B cell (primary cell): ENCODE measurements around the gene ETV3. TPM values are rescaled to one million over a fixed set of nuclear protein-coding genes. Genes with fewer than 3 reads are reported as not detected.

ENCODE experiments used
- ATAC-seq: fragments of 200-7000 bp; cut with Tn5 transposase; one replicate; pipeline ENCODE4 v1.10.0; 2021; ENCODE audit warnings: low read depth, mild to moderate bottlenecking, moderate number of reproducible peaks, moderate library complexity
- CTCF ChIA-PET: fragments of 350-600 bp; sonication (Branson Sonifier 250); formaldehyde crosslinking; loops from one replicate; lab custom pipeline; 2021; ENCODE audit warnings: antibody characterized with exemption, inconsistent platforms; lab: Charles Lee
- POLR2A ChIA-PET: fragments of 350-600 bp; sonication (Branson Sonifier 250); formaldehyde crosslinking; loops from one replicate; lab custom pipeline; 2021; ENCODE audit warnings: antibody characterized with exemption; lab: Charles Lee
- DNase-seq: peaks from one replicate; pipeline ENCODE4 v3.0.0; 2013
- H2AFZ ChIP-seq: 2 replicates; pipeline ENCODE4 v1.6.1; 2012; ENCODE audit warnings: mild to moderate bottlenecking, low read depth, low read length; ENCODE audit not compliant: insufficient read depth, poor library complexity, severe bottlenecking
- H3K27ac ChIP-seq, 2 donors: 1 replicate in 1 of 2; 2 replicates in 1 of 2; pipeline ENCODE4 v1.5.1; 2012 to 2013; ENCODE audit warnings: low read length in 2 of 2, mild to moderate bottlenecking in 2 of 2, moderate library complexity in 1 of 2
- H3K27me3 ChIP-seq, 4 experiments: fragments of 200-600 bp in 1 of 4; sonication (generic) in 1 of 4; replicated peaks in 1 of 4; 1 replicate in 2 of 4; 2 replicates in 2 of 4; pipeline versions ENCODE4 v1.6.1 to v1.7.0; 2013 to 2016; ENCODE audit warnings: low read length in 3 of 4, mild to moderate bottlenecking in 2 of 4, mixed read lengths in 1 of 4, moderate library complexity in 1 of 4; ENCODE audit not compliant: insufficient read depth in 4 of 4, control insufficient read depth in 3 of 4; ENCODE audit errors: control extremely low read depth in 1 of 4
- H3K36me3 ChIP-seq, 2 experiments: replicated peaks in 1 of 2; 1 replicate in 1 of 2; 2 replicates in 1 of 2; pipeline versions ENCODE4 v1.6.1 to v1.7.1; 2013; ENCODE audit warnings: low read length in 1 of 2; ENCODE audit not compliant: insufficient read depth in 2 of 2, control insufficient read depth in 1 of 2; ENCODE audit errors: control extremely low read depth in 1 of 2, extremely low read depth in 1 of 2
- H3K4me1 ChIP-seq, 2 donors: fragments of 200-600 bp in 1 of 2; sonication (generic) in 1 of 2; 1 replicate in 1 of 2; 2 replicates in 1 of 2; pipeline versions ENCODE4 v1.5.1 to v1.6.1; 2013 to 2017; ENCODE audit warnings: low read length in 2 of 2; ENCODE audit not compliant: control insufficient read depth in 2 of 2, insufficient read depth in 2 of 2
- H3K4me2 ChIP-seq: replicated peaks from 2 replicates; pipeline ENCODE3; 2012; ENCODE audit warnings: mild to moderate bottlenecking, low read depth, low read length; ENCODE audit not compliant: poor library complexity, severe bottlenecking
- H3K4me3 ChIP-seq, 5 experiments: fragments of 200-600 bp in 1 of 5; sonication (generic) in 1 of 5; 1 replicate in 3 of 5; 2 replicates in 2 of 5; pipeline versions ENCODE4 v1.5.1 to v1.7.0; 2011 to 2016; ENCODE audit warnings: low read length in 4 of 5, mild to moderate bottlenecking in 4 of 5, low read depth in 2 of 5, control low read depth in 1 of 5, moderate library complexity in 1 of 5; ENCODE audit not compliant: insufficient read depth in 1 of 5; ENCODE audit errors: control extremely low read depth in 1 of 5, extremely low read depth in 1 of 5
- H3K79me2 ChIP-seq: fragments of 200-600 bp; sonication (generic); one replicate; pipeline ENCODE4 v1.6.0; 2016; ENCODE audit warnings: low read length; ENCODE audit not compliant: control insufficient read depth, insufficient read depth
- H3K9ac ChIP-seq: fragments of 200-600 bp; sonication (generic); 2 replicates; pipeline ENCODE4 v1.6.1; 2017; ENCODE audit warnings: mild to moderate bottlenecking, low read length, moderate library complexity
- H3K9me3 ChIP-seq, 3 donors: one replicate each; pipeline versions ENCODE4 v1.6.1 to v1.7.1; 2013; ENCODE audit warnings: low read length in 2 of 3; ENCODE audit not compliant: control insufficient read depth in 2 of 3, insufficient read depth in 1 of 3; ENCODE audit errors: control extremely low read depth in 1 of 3
- H4K20me1 ChIP-seq: 2 replicates; pipeline ENCODE4 v1.6.0; 2012; ENCODE audit warnings: mild to moderate bottlenecking, low read length; ENCODE audit not compliant: insufficient read depth, control insufficient read depth, poor library complexity, severe bottlenecking
- H3K27ac Mint-ChIP-seq: one replicate; pipeline ENCODE4 v1.8.0; 2021; ENCODE audit warnings: mixed read lengths
- H3K27me3 Mint-ChIP-seq: one replicate; pipeline ENCODE4 v1.8.0; 2021; ENCODE audit warnings: mixed read lengths
- H3K4me1 Mint-ChIP-seq: one replicate; pipeline ENCODE4 v1.8.0; 2021; ENCODE audit warnings: mixed read lengths
- H3K4me3 Mint-ChIP-seq: one replicate; pipeline ENCODE4 v1.8.0; 2021; ENCODE audit warnings: mixed read lengths
- H3K9me3 Mint-ChIP-seq: one replicate; pipeline ENCODE4 v1.8.0; 2022; ENCODE audit warnings: mixed read lengths; ENCODE audit not compliant: insufficient read depth
- CTCF ChIP-seq: fragments of 200-600 bp; IDR thresholded peaks from one replicate; pipeline ENCODE4 v1.8.0; 2022; ENCODE audit warnings: antibody characterized with exemption, mild to moderate bottlenecking
- EZH2 ChIP-seq: IDR thresholded peaks from 2 replicates; pipeline ENCODE4 v1.6.1; 2012; ENCODE audit warnings: borderline replicate concordance, low read depth, mild to moderate bottlenecking, moderate library complexity, low read length; ENCODE audit not compliant: insufficient read depth, poor library complexity, severe bottlenecking
- WGBS: methylation state at CpG from one replicate; pipeline ENCODE4 v1.1.5; 2013; ENCODE audit warnings: missing lambda C conversion rate; ENCODE audit not compliant: insufficient coverage; 5-methylcytosine and 5-hydroxymethylcytosine counted together
- intact Hi-C: fragments of 100-400 bp; cut with micrococcal nuclease; formaldehyde crosslinking; loops from one replicate; pipeline ENCODE4 v1.10.0; 2022
- polyA plus RNA-seq: library from polyadenylated mRNA; depleted of rRNA; stranded (reverse); fragments of >200 nt; gene quantifications from 2 replicates; pipeline ENCODE4 v1.2.3, GENCODE V29; 2012
- total RNA-seq, 2 donors: library from RNA; stranded (reverse); fragments of 120-200 nt in 1 of 2; gene quantifications; 1 replicate in 1 of 2; 2 replicates in 1 of 2; pipeline versions ENCODE4 v1.2.3 to v1.2.4, GENCODE V29; 2013 to 2022

Gene ETV3
- total and polyA plus RNA-seq, 2 donors (not counting 1 experiment from before 2014, with no cell fraction given) = 16.7 to 34.1 TPM

- ATAC-seq = no peak
- POLR2A ChIA-PET = no interaction called here
- H3K27ac ChIP-seq = no peak overlapping the region
- H3K79me2 ChIP-seq = no peaks in the 10 kb centered on the region
- no peaks in the 10 kb centered on the region for H4K20me1 ChIP-seq
- no peaks in the 10 kb centered on the region for H3K36me3 ChIP-seq
- CTCF ChIA-PET = no interaction called here
- no peak overlapping the region for H3K4me3 ChIP-seq
- peaks cover 22% of the 10 kb centered on the region for H3K27me3 Mint-ChIP-seq
- no peak overlapping the region for H3K27ac Mint-ChIP-seq
- H3K27me3 ChIP-seq = no peaks in the 10 kb centered on the region
- no peak overlapping the region for H3K9ac ChIP-seq
- no peaks in the 10 kb centered on the region for H3K9me3 ChIP-seq
- no peaks in the 10 kb centered on the region for H3K4me1 Mint-ChIP-seq
- H3K9me3 Mint-ChIP-seq = no peaks in the 10 kb centered on the region
- no peak overlapping the region for H3K4me3 Mint-ChIP-seq
- no peak overlapping the region for H3K4me2 ChIP-seq
- 94% methylated on average over 6 of the region's 9 CpGs for WGBS
- no peak overlapping the region for H2AFZ ChIP-seq
- no peak for DNase-seq
- no peaks in the 10 kb centered on the region for H3K4me1 ChIP-seq
- TF ChIP-seq CTCF (no peak), EZH2 (no peak)
- intact Hi-C loops = no loop called here
These were observed 39.7 kb downstream of the ETV3 start for GRCh38 chr1:157098519-157098918.

- H3K27me3 Mint-ChIP-seq = peaks cover 19% of the 10 kb centered on the region
These were observed 40.5 kb downstream of the ETV3 start for GRCh38 chr1:157097692-157098091.

More at GRCh38 chr1:157097692-157098091, 40.5 kb downstream of the ETV3 start:
- no peaks in the 10 kb centered on the region for H3K4me1 ChIP-seq
- CTCF ChIA-PET = interaction anchor here (1.1 kb wide), 1 partner anchor 63 kb away, joined by 3 read pairs; no protein-coding TSS in a partner anchor
- DNase-seq (no peak), ATAC-seq (no peak)
- H3K79me2 ChIP-seq = no peaks in the 10 kb centered on the region
- Mint-ChIP-seq H3K27ac (no peak overlapping the region), H3K4me3 (no peak overlapping the region), H3K4me1 (no peaks in the 10 kb centered on the region), H3K9me3 (no peaks in the 10 kb centered on the region)
- POLR2A ChIA-PET = no interaction called here
- no peaks in the 10 kb centered on the region for H3K9me3 ChIP-seq
- H3K9ac ChIP-seq = no peak overlapping the region
- H3K27me3 ChIP-seq = no peaks in the 10 kb centered on the region
- no peak overlapping the region for H3K4me3 ChIP-seq
- intact Hi-C loops = no loop called here
- no peaks in the 10 kb centered on the region for H4K20me1 ChIP-seq
- no peaks in the 10 kb centered on the region for H3K36me3 ChIP-seq
- H3K27ac ChIP-seq = no peak overlapping the region
- no peak for TF ChIP-seq CTCF
- no peak for TF ChIP-seq EZH2
- no peak overlapping the region for H3K4me2 ChIP-seq
- WGBS = 80% methylated on average over 4 of the region's 6 CpGs
- H2AFZ ChIP-seq = no peak overlapping the region
